ENCODE results near the gene RPS27. TPM values are rescaled to one million over a fixed set of nuclear protein-coding genes. Genes with fewer than 3 reads are reported as not detected.
A peak's percentile ranks its signal among the peaks of the same experiment; 100 is the strongest.

The RPS27 gene
- total RNA-seq, 4 donors from 2014 or later: 1,269 to 1,948 (median 1,828) TPM

DNA sequence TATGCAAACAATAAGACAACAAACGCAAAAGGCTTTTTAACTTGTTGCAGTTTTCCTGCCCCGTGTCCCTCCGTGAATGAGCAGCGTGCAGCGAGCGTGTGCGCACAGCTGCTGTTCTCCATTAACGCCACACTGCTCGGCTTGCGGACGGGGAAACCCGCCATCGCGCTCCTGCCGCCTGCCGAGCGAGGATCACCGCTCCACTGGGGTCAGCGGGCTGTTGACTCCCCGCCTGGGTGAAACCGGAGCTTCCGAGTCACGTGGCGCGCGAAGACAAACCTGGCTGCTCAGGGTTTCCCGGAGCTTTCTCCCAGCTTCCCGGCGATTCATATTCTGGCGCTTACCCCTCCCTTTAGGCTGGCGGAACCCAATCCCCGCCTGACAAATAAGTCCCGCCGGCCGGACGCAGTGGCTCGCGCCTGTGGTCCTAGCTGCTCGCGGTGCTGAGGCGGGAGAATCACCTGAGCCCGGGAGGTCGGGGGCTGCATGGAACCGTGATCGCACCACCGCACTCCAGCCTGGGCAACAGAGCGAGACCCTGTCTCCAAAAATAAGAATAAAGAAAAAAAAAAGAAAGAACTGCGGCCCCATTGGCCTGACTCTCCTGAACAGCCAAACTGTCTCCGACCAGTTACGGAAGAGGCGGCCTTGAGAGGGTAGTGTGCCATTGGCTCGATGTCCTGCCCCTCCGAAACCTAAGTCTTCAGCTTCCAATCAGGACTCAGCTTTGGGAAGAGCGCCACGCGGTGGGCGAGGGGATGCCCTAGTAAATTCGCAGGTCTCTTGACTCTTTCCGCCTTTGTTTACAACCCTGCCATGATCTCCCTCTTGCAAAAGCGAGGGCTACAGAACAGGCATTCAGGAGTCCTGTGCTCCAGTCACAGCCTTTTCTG is 23.2 kb upstream of the RPS27 start, which contains the start of gene CREB3L4:
Gene CREB3L4 (plus strand): TSS at position 796 of the 893 bp plus-strand sequence. CDS start 624 bp downstream, outside the sequence.
- in situ Hi-C loops (cut with MboI; ENCODE audit: low sequenced_read_pairs in 4 of 4): loop anchor here in 1 of 4 donors (10.0 kb wide), 1 partner anchor 293 kb away; the partner anchor contains the start of genes ILF2 and NPR1
- ATAC-seq: peak; percentile 85 to 90
- H3K27ac ChIP-seq: peak within 1 kb of the TSS; percentile 87 to 94 (median 90)
- H3K4me1 ChIP-seq: peaks cover 29 to 34% of the 10 kb centered on the region in 2 donors
- no peaks in the 10 kb centered on the region for H3K36me3 ChIP-seq
- peak within 1 kb of the TSS; percentile 56 to 68 (median 62) for H3K4me3 ChIP-seq
- H3K9me3 ChIP-seq: no peaks in the 10 kb centered on the region
- TF ChIP-seq POLR2A (IDR thresholded peaks at IDR 0.05): peak; percentile 74 to 89
- TF ChIP-seq, protein P1, sequence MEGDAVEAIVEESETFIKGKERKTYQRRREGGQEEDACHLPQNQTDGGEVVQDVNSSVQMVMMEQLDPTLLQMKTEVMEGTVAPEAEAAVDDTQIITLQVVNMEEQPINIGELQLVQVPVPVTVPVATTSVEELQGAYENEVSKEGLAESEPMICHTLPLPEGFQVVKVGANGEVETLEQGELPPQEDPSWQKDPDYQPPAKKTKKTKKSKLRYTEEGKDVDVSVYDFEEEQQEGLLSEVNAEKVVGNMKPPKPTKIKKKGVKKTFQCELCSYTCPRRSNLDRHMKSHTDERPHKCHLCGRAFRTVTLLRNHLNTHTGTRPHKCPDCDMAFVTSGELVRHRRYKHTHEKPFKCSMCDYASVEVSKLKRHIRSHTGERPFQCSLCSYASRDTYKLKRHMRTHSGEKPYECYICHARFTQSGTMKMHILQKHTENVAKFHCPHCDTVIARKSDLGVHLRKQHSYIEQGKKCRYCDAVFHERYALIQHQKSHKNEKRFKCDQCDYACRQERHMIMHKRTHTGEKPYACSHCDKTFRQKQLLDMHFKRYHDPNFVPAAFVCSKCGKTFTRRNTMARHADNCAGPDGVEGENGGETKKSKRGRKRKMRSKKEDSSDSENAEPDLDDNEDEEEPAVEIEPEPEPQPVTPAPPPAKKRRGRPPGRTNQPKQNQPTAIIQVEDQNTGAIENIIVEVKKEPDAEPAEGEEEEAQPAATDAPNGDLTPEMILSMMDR (IDR thresholded peaks at IDR 0.05 in 4 of 5, conservative IDR thresholded peaks at IDR 0.05 in 1 of 5): peak in 4 of 5 experiments; percentile 25 to 51 (median 34)
- DNase-seq: peak; percentile 97
- intact Hi-C loops (cut with DNase I; ENCODE audit: low total_unique reads): loop anchor here (1.0 kb wide), 1 partner anchor 19 kb away; the partner anchor contains the start of gene RAB13
- H3K27me3 ChIP-seq: no peaks in the 10 kb centered on the region

- Histone ChIP-seq H3K4me3 (peak overlapping the region; percentile 56 to 68 (median 62)), H3K27ac (peak overlapping the region; percentile 87 to 94 (median 90)), H3K36me3 (peaks cover 0 to 3% of the 10 kb centered on the region in 2 donors), H3K4me1 (peaks cover 26 to 28% of the 10 kb centered on the region in 2 donors), H3K27me3 (no peaks in the 10 kb centered on the region), H3K9me3 (no peaks in the 10 kb centered on the region)
- in situ Hi-C loops (cut with MboI; ENCODE audit: low sequenced_read_pairs in 4 of 4): loop anchor here in 1 of 4 donors (10.0 kb wide), 1 partner anchor 293 kb away; the partner anchor contains the start of genes ILF2 and NPR1
- intact Hi-C loops (cut with DNase I; ENCODE audit: low total_unique reads): loop anchor here (1.0 kb wide), 1 partner anchor 18 kb away; the partner anchor contains the start of gene RAB13
- TF ChIP-seq, protein P1 (IDR thresholded peaks at IDR 0.05 in 4 of 5, conservative IDR thresholded peaks at IDR 0.05 in 1 of 5): no peak
- no peak for TF ChIP-seq POLR2A (IDR thresholded peaks at IDR 0.05)
- ATAC-seq: no peak
- DNase-seq: peak in 1 of 2 donors; percentile 57
These were observed 22.6 kb upstream of the RPS27 start for GRCh38 chr1:153968000-153968363.

- peak overlapping the region; percentile 87 to 94 (median 90) for H3K27ac ChIP-seq
- intact Hi-C loops (cut with DNase I; ENCODE audit: low total_unique reads) (no loop called here), in situ Hi-C loops (cut with MboI; ENCODE audit: low sequenced_read_pairs in 4 of 4) (loop anchor here in 1 of 4 donors (10.0 kb wide), 1 partner anchor 294 kb away; the partner anchor contains the start of genes ILF2 and NPR1)
These were observed 22.2 kb upstream of the RPS27 start for GRCh38 chr1:153968408-153968807.

GRCh38 chr1:153968972-153969371 is 21.6 kb upstream of the RPS27 start:
- Histone ChIP-seq H3K4me3 (no peak overlapping the region), H3K27ac (peak overlapping the region in 2 of 4 donors; percentile 87 to 90), H3K27me3 (no peaks in the 10 kb centered on the region), H3K36me3 (peaks cover 0 to 13% of the 10 kb centered on the region in 2 donors), H3K4me1 (peaks cover 25 to 26% of the 10 kb centered on the region in 2 donors), H3K9me3 (no peaks in the 10 kb centered on the region)
- ATAC-seq (no peak), DNase-seq (no peak)
- intact Hi-C loops (cut with DNase I; ENCODE audit: low total_unique reads): no loop called here
- in situ Hi-C loops (cut with MboI; ENCODE audit: low sequenced_read_pairs in 4 of 4): loop anchor here in 1 of 4 donors (10.0 kb wide), 1 partner anchor 294 kb away; the partner anchor contains the start of genes ILF2 and NPR1
- TF ChIP-seq POLR2A (IDR thresholded peaks at IDR 0.05): no peak
- TF ChIP-seq, protein P1 (IDR thresholded peaks at IDR 0.05 in 4 of 5, conservative IDR thresholded peaks at IDR 0.05 in 1 of 5): no peak

More at GRCh38 chr1:153968408-153968807, 22.2 kb upstream of the RPS27 start:
- Histone ChIP-seq H3K27me3 (no peaks in the 10 kb centered on the region), H3K4me3 (peak overlapping the region; percentile 56 to 68 (median 62)), H3K36me3 (peaks cover 0 to 8% of the 10 kb centered on the region in 2 donors), H3K4me1 (peaks cover 26 to 28% of the 10 kb centered on the region in 2 donors), H3K9me3 (no peaks in the 10 kb centered on the region)
- ATAC-seq (no peak), DNase-seq (no peak)
- TF ChIP-seq, protein P1 (IDR thresholded peaks at IDR 0.05 in 4 of 5, conservative IDR thresholded peaks at IDR 0.05 in 1 of 5): no peak
- TF ChIP-seq POLR2A (IDR thresholded peaks at IDR 0.05): no peak

Measured in gastrocnemius medialis (tissue), 4 donors.